ENCODE results near the gene BLCAP.
"Not testable (repeated sequence)": the region's sequence is repeated elsewhere in the genome, so short reads cannot be mapped to it uniquely, and the experiment has no call there.

The BLCAP gene

GRCh38 chr20:37558306-37558705 is 30.6 kb upstream of the BLCAP start:
- CTCF ChIA-PET, result no interaction called here
- no peaks in the 10 kb centered on the region for H3K9me3 ChIP-seq (ENCODE audit: control extremely low read depth in 1 of 5, control insufficient read depth in 4 of 5, insufficient read depth in 2 of 5, low read depth in 1 of 5, low read length in 4 of 5)

GRCh38 chr20:37556538-37556937 is 28.9 kb upstream of the BLCAP start:
- Histone ChIP-seq H3K4me1 (ENCODE audit: control extremely low read depth in 1 of 4, control insufficient read depth in 4 of 4, insufficient read depth in 4 of 4, low read length in 3 of 4) (no peaks in the 10 kb centered on the region), H3K36me3 (ENCODE audit: control insufficient read depth in 4 of 4, insufficient read depth in 4 of 4, low read length in 3 of 4) (no peaks in the 10 kb centered on the region), H3K27ac (ENCODE audit: insufficient read depth in 1 of 2, low read depth in 1 of 2, low read length in 2 of 2, poor library complexity in 1 of 2, severe bottlenecking in 2 of 2) (no peak overlapping the region), H3K4me3 (ENCODE audit: control insufficient read depth in 1 of 7, extremely low read depth in 1 of 7, insufficient read depth in 4 of 7, low read depth in 2 of 7, low read length in 6 of 7) (no peak overlapping the region), H3K27me3 (replicated peaks in 2 of 5; ENCODE audit: control insufficient read depth in 4 of 5, insufficient read depth in 5 of 5, low read length in 4 of 5) (peaks cover 0 to 28% (median 5%) of the 10 kb centered on the region in 5 experiments), H3K9me3 (ENCODE audit: control extremely low read depth in 1 of 5, control insufficient read depth in 4 of 5, insufficient read depth in 2 of 5, low read depth in 1 of 5, low read length in 4 of 5) (no peaks in the 10 kb centered on the region)
- ChIA-PET POLR2A (no interaction called here), CTCF (interaction anchor here (2.6 kb wide), 1 partner anchor 8 kb away, joined by 20 read pairs; no protein-coding TSS in a partner anchor)
- DNase-seq, result no peak
- 95% methylated on average over 6 of the region's 6 CpGs for WGBS (ENCODE audit: insufficient coverage)

More at GRCh38 chr20:37558306-37558705, 30.6 kb upstream of the BLCAP start:
- no peak for DNase-seq
- H3K27me3 ChIP-seq (replicated peaks in 2 of 5; ENCODE audit: control insufficient read depth in 4 of 5, insufficient read depth in 5 of 5, low read length in 4 of 5), result peaks cover 2 to 36% (median 5%) of the 10 kb centered on the region in 5 experiments
- POLR2A ChIA-PET, result no interaction called here
- H3K4me3 ChIP-seq (ENCODE audit: control insufficient read depth in 1 of 7, extremely low read depth in 1 of 7, insufficient read depth in 4 of 7, low read depth in 2 of 7, low read length in 6 of 7), result no peak overlapping the region
- no peak overlapping the region for H3K27ac ChIP-seq (ENCODE audit: insufficient read depth in 1 of 2, low read depth in 1 of 2, low read length in 2 of 2, poor library complexity in 1 of 2, severe bottlenecking in 2 of 2)
- H3K36me3 ChIP-seq (ENCODE audit: control insufficient read depth in 4 of 4, insufficient read depth in 4 of 4, low read length in 3 of 4), result no peaks in the 10 kb centered on the region
- WGBS (ENCODE audit: insufficient coverage), result 89% methylated on average over 2 of the region's 4 CpGs
- no peaks in the 10 kb centered on the region for H3K4me1 ChIP-seq (ENCODE audit: control extremely low read depth in 1 of 4, control insufficient read depth in 4 of 4, insufficient read depth in 4 of 4, low read length in 3 of 4)

GRCh38 chr20:37554721-37555298 is 27.1 kb upstream of the BLCAP start:
- 74% methylated on average over 13 of the region's 13 CpGs for WGBS (ENCODE audit: insufficient coverage)
- CTCF ChIA-PET, result interaction anchor here (1.5 to 2.6 kb wide), 2 partner anchors 10 to 13 kb away, joined by 3 to 20 read pairs; no protein-coding TSS in a partner anchor
- H3K36me3 ChIP-seq (ENCODE audit: control insufficient read depth in 4 of 4, insufficient read depth in 4 of 4, low read length in 3 of 4); H3K27ac ChIP-seq (ENCODE audit: insufficient read depth in 1 of 2, low read depth in 1 of 2, low read length in 2 of 2, poor library complexity in 1 of 2, severe bottlenecking in 2 of 2); H3K4me1 ChIP-seq (ENCODE audit: control extremely low read depth in 1 of 4, control insufficient read depth in 4 of 4, insufficient read depth in 4 of 4, low read length in 3 of 4); H3K9me3 ChIP-seq (ENCODE audit: control extremely low read depth in 1 of 5, control insufficient read depth in 4 of 5, insufficient read depth in 2 of 5, low read depth in 1 of 5, low read length in 4 of 5); POLR2A ChIA-PET; DNase-seq; H3K4me3 ChIP-seq (ENCODE audit: control insufficient read depth in 1 of 7, extremely low read depth in 1 of 7, insufficient read depth in 4 of 7, low read depth in 2 of 7, low read length in 6 of 7): not testable (repeated sequence)
- peaks cover 0 to 30% (median 5%) of the 10 kb centered on the region in 5 experiments for H3K27me3 ChIP-seq (replicated peaks in 2 of 5; ENCODE audit: control insufficient read depth in 4 of 5, insufficient read depth in 5 of 5, low read length in 4 of 5)

GRCh38 chr20:37552415-37552814 is 24.7 kb upstream of the BLCAP start:
- H3K27me3 ChIP-seq (replicated peaks in 2 of 5; ENCODE audit: control insufficient read depth in 4 of 5, insufficient read depth in 5 of 5, low read length in 4 of 5), result peaks cover 0 to 32% (median 4%) of the 10 kb centered on the region in 5 experiments
- no CpG with 5 or more reads among the region's 1 CpG for whole genome bisulfite sequencing (ENCODE audit: insufficient coverage)
- no peak overlapping the region for H3K4me3 ChIP-seq (ENCODE audit: control insufficient read depth in 1 of 7, extremely low read depth in 1 of 7, insufficient read depth in 4 of 7, low read depth in 2 of 7, low read length in 6 of 7)
- peak in 1 of 3 donors; percentile 31 for DNase-seq
- H3K9me3 ChIP-seq (ENCODE audit: control extremely low read depth in 1 of 5, control insufficient read depth in 4 of 5, insufficient read depth in 2 of 5, low read depth in 1 of 5, low read length in 4 of 5), result no peaks in the 10 kb centered on the region
- H3K27ac ChIP-seq (ENCODE audit: insufficient read depth in 1 of 2, low read depth in 1 of 2, low read length in 2 of 2, poor library complexity in 1 of 2, severe bottlenecking in 2 of 2), result no peak overlapping the region
- no peaks in the 10 kb centered on the region for H3K36me3 ChIP-seq (ENCODE audit: control insufficient read depth in 4 of 4, insufficient read depth in 4 of 4, low read length in 3 of 4)
- CTCF ChIA-PET, result no interaction called here
- no peaks in the 10 kb centered on the region for H3K4me1 ChIP-seq (ENCODE audit: control extremely low read depth in 1 of 4, control insufficient read depth in 4 of 4, insufficient read depth in 4 of 4, low read length in 3 of 4)
- POLR2A ChIA-PET, result no interaction called here

- H3K4me3 ChIP-seq (ENCODE audit: control insufficient read depth in 1 of 7, extremely low read depth in 1 of 7, insufficient read depth in 4 of 7, low read depth in 2 of 7, low read length in 6 of 7); POLR2A ChIA-PET; H3K9me3 ChIP-seq (ENCODE audit: control extremely low read depth in 1 of 5, control insufficient read depth in 4 of 5, insufficient read depth in 2 of 5, low read depth in 1 of 5, low read length in 4 of 5); DNase-seq; H3K36me3 ChIP-seq (ENCODE audit: control insufficient read depth in 4 of 4, insufficient read depth in 4 of 4, low read length in 3 of 4); H3K4me1 ChIP-seq (ENCODE audit: control extremely low read depth in 1 of 4, control insufficient read depth in 4 of 4, insufficient read depth in 4 of 4, low read length in 3 of 4); CTCF ChIA-PET; H3K27ac ChIP-seq (ENCODE audit: insufficient read depth in 1 of 2, low read depth in 1 of 2, low read length in 2 of 2, poor library complexity in 1 of 2, severe bottlenecking in 2 of 2): not testable (repeated sequence)
- H3K27me3 ChIP-seq (replicated peaks in 2 of 5; ENCODE audit: control insufficient read depth in 4 of 5, insufficient read depth in 5 of 5, low read length in 4 of 5), result peaks cover 0 to 36% (median 5%) of the 10 kb centered on the region in 5 experiments
- no CpG with 5 or more reads among the region's 2 CpGs for WGBS (ENCODE audit: insufficient coverage)
Observed at GRCh38 chr20:37551660-37552059, 24.0 kb upstream of the BLCAP start.

- H3K9me3 ChIP-seq (ENCODE audit: control extremely low read depth in 1 of 5, control insufficient read depth in 4 of 5, insufficient read depth in 2 of 5, low read depth in 1 of 5, low read length in 4 of 5); H3K36me3 ChIP-seq (ENCODE audit: control insufficient read depth in 4 of 4, insufficient read depth in 4 of 4, low read length in 3 of 4); H3K4me1 ChIP-seq (ENCODE audit: control extremely low read depth in 1 of 4, control insufficient read depth in 4 of 4, insufficient read depth in 4 of 4, low read length in 3 of 4); H3K27ac ChIP-seq (ENCODE audit: insufficient read depth in 1 of 2, low read depth in 1 of 2, low read length in 2 of 2, poor library complexity in 1 of 2, severe bottlenecking in 2 of 2); POLR2A ChIA-PET; DNase-seq; H3K4me3 ChIP-seq (ENCODE audit: control insufficient read depth in 1 of 7, extremely low read depth in 1 of 7, insufficient read depth in 4 of 7, low read depth in 2 of 7, low read length in 6 of 7): not testable (repeated sequence)
- CTCF ChIA-PET, result interaction anchor here (0.6 to 0.9 kb wide), 2 partner anchors 10 to 274 kb away, joined by 3 read pairs; no protein-coding TSS in a partner anchor
- 95% methylated on average over 4 of the region's 16 CpGs for WGBS (ENCODE audit: insufficient coverage)
- peaks cover 0 to 42% (median 5%) of the 10 kb centered on the region in 5 experiments for H3K27me3 ChIP-seq (replicated peaks in 2 of 5; ENCODE audit: control insufficient read depth in 4 of 5, insufficient read depth in 5 of 5, low read length in 4 of 5)
Observed at GRCh38 chr20:37550101-37550920, 22.6 kb upstream of the BLCAP start.

GRCh38 chr20:37547912-37548311 is 20.2 kb upstream of the BLCAP start:
- H3K4me3 ChIP-seq (ENCODE audit: control insufficient read depth in 1 of 7, extremely low read depth in 1 of 7, insufficient read depth in 4 of 7, low read depth in 2 of 7, low read length in 6 of 7), result no peak overlapping the region
- H3K36me3 ChIP-seq (ENCODE audit: control insufficient read depth in 4 of 4, insufficient read depth in 4 of 4, low read length in 3 of 4), result no peaks in the 10 kb centered on the region
- no peaks in the 10 kb centered on the region for H3K9me3 ChIP-seq (ENCODE audit: control extremely low read depth in 1 of 5, control insufficient read depth in 4 of 5, insufficient read depth in 2 of 5, low read depth in 1 of 5, low read length in 4 of 5)
- H3K27ac ChIP-seq (ENCODE audit: insufficient read depth in 1 of 2, low read depth in 1 of 2, low read length in 2 of 2, poor library complexity in 1 of 2, severe bottlenecking in 2 of 2), result no peak overlapping the region
- POLR2A ChIA-PET, result interaction anchor here (0.5 kb wide), 1 partner anchor 605 kb away, joined by 5 read pairs; no protein-coding TSS in a partner anchor
- H3K27me3 ChIP-seq (replicated peaks in 2 of 5; ENCODE audit: control insufficient read depth in 4 of 5, insufficient read depth in 5 of 5, low read length in 4 of 5), result peaks cover 0 to 42% (median 6%) of the 10 kb centered on the region in 5 experiments
- H3K4me1 ChIP-seq (ENCODE audit: control extremely low read depth in 1 of 4, control insufficient read depth in 4 of 4, insufficient read depth in 4 of 4, low read length in 3 of 4), result no peaks in the 10 kb centered on the region
- CTCF ChIA-PET, result interaction anchor here (1.4 to 1.6 kb wide), 2 partner anchors 10 to 12 kb away, joined by 3 to 4 read pairs; no protein-coding TSS in a partner anchor
- DNase-seq, result no peak
